Neural progenitor cell (in vitro differentiated cells): ENCODE data around the gene CTNNBL1. TPM values are rescaled to one million over a fixed set of nuclear protein-coding genes. Genes with fewer than 3 reads are reported as not detected.

Experiments
- DNase-seq: peaks from one replicate; pipeline ENCODE4 v3.0.0-alpha.2; 2016; ENCODE audit warnings: low spot score
- H2AFZ ChIP-seq: fragments of 200-600 bp; sonication (generic); replicated peaks from 2 replicates; pipeline ENCODE4 v1.6.1; 2016; ENCODE audit warnings: antibody characterized with exemption
- H3F3A ChIP-seq: fragments of 200-600 bp; sonication (generic); 2 replicates; pipeline ENCODE4 v1.6.1; 2016; ENCODE audit warnings: antibody characterized with exemption, low read depth
- H3K27ac ChIP-seq: fragments of 200-600 bp; sonication (generic); 2 replicates; pipeline ENCODE4 v1.5.1; 2016; ENCODE audit warnings: mild to moderate bottlenecking
- H3K27me3 ChIP-seq: fragments of 200-600 bp; sonication (generic); 2 replicates; pipeline ENCODE4 v1.6.1; 2016; ENCODE audit warnings: mild to moderate bottlenecking, moderate library complexity
- H3K36me3 ChIP-seq: fragments of 200-600 bp; sonication (generic); 2 replicates; pipeline ENCODE4 v1.5.1; 2016
- H3K4me1 ChIP-seq: fragments of 200-600 bp; sonication (generic); 2 replicates; pipeline ENCODE4 v1.6.1; 2016; ENCODE audit warnings: mixed run types
- H3K4me2 ChIP-seq: fragments of 200-600 bp; sonication (generic); 2 replicates; pipeline ENCODE4 v1.6.1; 2016
- H3K4me3 ChIP-seq: fragments of 200-600 bp; sonication (generic); 2 replicates; pipeline ENCODE4 v1.5.1; 2016
- H3K79me2 ChIP-seq: fragments of 200-600 bp; sonication (generic); 2 replicates; pipeline ENCODE4 v1.6.1; 2016; ENCODE audit warnings: low read depth
- H3K9ac ChIP-seq: fragments of 200-600 bp; sonication (generic); 2 replicates; pipeline ENCODE4 v1.6.1; 2016
- H3K9me3 ChIP-seq: fragments of 200-600 bp; sonication (generic); 2 replicates; pipeline ENCODE4 v1.5.1; 2016; ENCODE audit warnings: low read depth
- H4K20me1 ChIP-seq: fragments of 200-600 bp; sonication (generic); 2 replicates; pipeline ENCODE4 v1.6.1; 2016; ENCODE audit warnings: low read depth
- H3K27ac Mint-ChIP-seq: 3 replicates; pipeline ENCODE4 v1.8.0; 2021; ENCODE audit warnings: mixed read lengths
- H3K27me3 Mint-ChIP-seq: 2 replicates; pipeline ENCODE4 v1.8.0; 2022; ENCODE audit warnings: low read depth, mild to moderate bottlenecking, inconsistent platforms, moderate library complexity, mixed read lengths; ENCODE audit not compliant: insufficient read depth
- H3K36me3 Mint-ChIP-seq: 3 replicates; pipeline ENCODE4 v1.8.0; 2021; ENCODE audit warnings: mixed read lengths
- H3K4me1 Mint-ChIP-seq: 3 replicates; pipeline ENCODE4 v1.8.0; 2021; ENCODE audit warnings: mixed read lengths
- H3K4me3 Mint-ChIP-seq: 3 replicates; pipeline ENCODE4 v1.8.0; 2021; ENCODE audit warnings: mild to moderate bottlenecking, moderate library complexity, mixed read lengths
- H3K9me3 Mint-ChIP-seq: 3 replicates; pipeline ENCODE4 v1.8.0; 2020; ENCODE audit warnings: mixed read lengths
- EZH2 ChIP-seq: fragments of 200-600 bp; sonication (generic); IDR thresholded peaks from 2 replicates; pipeline ENCODE4 v1.6.1; 2017; ENCODE audit warnings: antibody characterized with exemption, mild to moderate bottlenecking, moderate library complexity
- EZH2phosphoT487 ChIP-seq: fragments of 200-600 bp; sonication (generic); IDR thresholded peaks from 2 replicates; pipeline ENCODE4 v1.6.1; 2017; ENCODE audit warnings: antibody characterized with exemption
- total RNA-seq: library from RNA; depleted of rRNA; stranded (reverse); fragments of >200 nt; gene quantifications from 2 replicates; pipeline ENCODE4 v1.2.3, GENCODE V29; 2015; ENCODE audit warnings: low replicate concordance
- TF ChIP-seq, protein P1 (sequence below): fragments of 200-600 bp; sonication (generic); IDR thresholded peaks from 2 replicates; pipeline ENCODE4 v1.5.1; 2017; ENCODE audit warnings: antibody characterized with exemption, mild to moderate bottlenecking

The CTNNBL1 gene
- total RNA-seq, 1 donor from 2014 or later, result 54.5 TPM

- no peak overlapping the region for H3K4me3 Mint-ChIP-seq
- no peak overlapping the region for H2AFZ ChIP-seq
Measured at GRCh38 chr20:37888641-37889040, 194.8 kb downstream of the CTNNBL1 start.

GRCh38 chr20:37890108-37890507, 196.3 kb downstream of the CTNNBL1 start:
- H3K4me2 ChIP-seq, result no peak overlapping the region
- DNase-seq, result no peak
- no peaks in the 10 kb centered on the region for H3K27me3 Mint-ChIP-seq
- H3K36me3 ChIP-seq, result no peaks in the 10 kb centered on the region
- peak overlapping the region; percentile 2 for H3K4me3 Mint-ChIP-seq
- H2AFZ ChIP-seq, result no peak overlapping the region
- H3F3A ChIP-seq, result peaks cover under 1% of the 10 kb centered on the region
- H4K20me1 ChIP-seq, result no peaks in the 10 kb centered on the region
- peak overlapping the region; percentile 79 for H3K27ac Mint-ChIP-seq
- no peaks in the 10 kb centered on the region for H3K9me3 Mint-ChIP-seq
- TF ChIP-seq, protein P1, sequence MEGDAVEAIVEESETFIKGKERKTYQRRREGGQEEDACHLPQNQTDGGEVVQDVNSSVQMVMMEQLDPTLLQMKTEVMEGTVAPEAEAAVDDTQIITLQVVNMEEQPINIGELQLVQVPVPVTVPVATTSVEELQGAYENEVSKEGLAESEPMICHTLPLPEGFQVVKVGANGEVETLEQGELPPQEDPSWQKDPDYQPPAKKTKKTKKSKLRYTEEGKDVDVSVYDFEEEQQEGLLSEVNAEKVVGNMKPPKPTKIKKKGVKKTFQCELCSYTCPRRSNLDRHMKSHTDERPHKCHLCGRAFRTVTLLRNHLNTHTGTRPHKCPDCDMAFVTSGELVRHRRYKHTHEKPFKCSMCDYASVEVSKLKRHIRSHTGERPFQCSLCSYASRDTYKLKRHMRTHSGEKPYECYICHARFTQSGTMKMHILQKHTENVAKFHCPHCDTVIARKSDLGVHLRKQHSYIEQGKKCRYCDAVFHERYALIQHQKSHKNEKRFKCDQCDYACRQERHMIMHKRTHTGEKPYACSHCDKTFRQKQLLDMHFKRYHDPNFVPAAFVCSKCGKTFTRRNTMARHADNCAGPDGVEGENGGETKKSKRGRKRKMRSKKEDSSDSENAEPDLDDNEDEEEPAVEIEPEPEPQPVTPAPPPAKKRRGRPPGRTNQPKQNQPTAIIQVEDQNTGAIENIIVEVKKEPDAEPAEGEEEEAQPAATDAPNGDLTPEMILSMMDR, result no peak
- TF ChIP-seq EZH2phosphoT487 (no peak), EZH2 (no peak)
- H3K9me3 ChIP-seq, result no peaks in the 10 kb centered on the region
- H3K4me1 Mint-ChIP-seq, result peaks cover 2% of the 10 kb centered on the region
- H3K36me3 Mint-ChIP-seq, result no peaks in the 10 kb centered on the region
- no peaks in the 10 kb centered on the region for H3K27me3 ChIP-seq
- no peak overlapping the region for H3K4me3 ChIP-seq
- no peaks in the 10 kb centered on the region for H3K4me1 ChIP-seq
- no peak overlapping the region for H3K27ac ChIP-seq
- no peaks in the 10 kb centered on the region for H3K79me2 ChIP-seq
- H3K9ac ChIP-seq, result no peak overlapping the region

More at GRCh38 chr20:37888641-37889040, 194.8 kb downstream of the CTNNBL1 start:
- H3K4me1 ChIP-seq, result no peaks in the 10 kb centered on the region
- no peak overlapping the region for H3K4me2 ChIP-seq
- TF ChIP-seq, protein P1, result no peak
- TF ChIP-seq EZH2, result no peak
- no peak for TF ChIP-seq EZH2phosphoT487
- Mint-ChIP-seq H3K9me3 (no peaks in the 10 kb centered on the region), H3K27me3 (no peaks in the 10 kb centered on the region), H3K27ac (no peak overlapping the region), H3K4me1 (peaks cover 6% of the 10 kb centered on the region), H3K36me3 (no peaks in the 10 kb centered on the region)
- H3K27ac ChIP-seq, result no peak overlapping the region
- H3K27me3 ChIP-seq, result no peaks in the 10 kb centered on the region
- DNase-seq, result no peak
- H3F3A ChIP-seq, result no peaks in the 10 kb centered on the region
- no peak overlapping the region for H3K4me3 ChIP-seq
- H4K20me1 ChIP-seq, result no peaks in the 10 kb centered on the region
- no peaks in the 10 kb centered on the region for H3K36me3 ChIP-seq
- no peak overlapping the region for H3K9ac ChIP-seq
- no peaks in the 10 kb centered on the region for H3K9me3 ChIP-seq
- no peaks in the 10 kb centered on the region for H3K79me2 ChIP-seq

- Mint-ChIP-seq H3K4me3 (no peak overlapping the region), H3K27me3 (no peaks in the 10 kb centered on the region), H3K36me3 (no peaks in the 10 kb centered on the region), H3K4me1 (peaks cover 6% of the 10 kb centered on the region), H3K27ac (no peak overlapping the region), H3K9me3 (no peaks in the 10 kb centered on the region)
- Histone ChIP-seq H3K27me3 (no peaks in the 10 kb centered on the region), H3F3A (peaks cover 5% of the 10 kb centered on the region), H2AFZ (no peak overlapping the region), H3K79me2 (no peaks in the 10 kb centered on the region), H3K4me3 (no peak overlapping the region), H3K36me3 (no peaks in the 10 kb centered on the region), H3K27ac (no peak overlapping the region), H3K9ac (no peak overlapping the region), H3K9me3 (no peaks in the 10 kb centered on the region), H3K4me2 (no peak overlapping the region), H3K4me1 (no peaks in the 10 kb centered on the region), H4K20me1 (no peaks in the 10 kb centered on the region)
- no peak for DNase-seq
- TF ChIP-seq, protein P1, result no peak
- TF ChIP-seq EZH2, result no peak
- TF ChIP-seq EZH2phosphoT487, result no peak
Measured at GRCh38 chr20:37890643-37891042, 196.8 kb downstream of the CTNNBL1 start.
